Inflammatory macrophage treated with lipopolysaccharide for 1 hour (primary cell): ENCODE measurements around the gene MOB3C.
"Not testable (repeated sequence)": the region's sequence is repeated elsewhere in the genome, so short reads cannot be mapped to it uniquely, and the experiment has no call there.

Experiments
- DNase-seq, 2 donors: peaks; one replicate each; pipeline ENCODE4 v3.0.0-alpha.2; 2020 to 2022

MOB3C gene

GRCh38 chr1:46616277-46617107, at the start of gene MOB3C:
MOB3C (minus strand) TSS chr1:46616811; CDS start chr1:46613321, 3,490 bp downstream.
- peak; percentile 87 for DNase-seq

GRCh38 chr1:46665983-46666382, 49.4 kb upstream of the MOB3C start:
- DNase-seq, result no peak

- DNase-seq, result not testable (repeated sequence)
Observed at GRCh38 chr1:46662919-46663318, 46.3 kb upstream of the MOB3C start.

- DNase-seq, result not testable (repeated sequence)
Observed at GRCh38 chr1:46660116-46660515, 43.5 kb upstream of the MOB3C start.

- DNase-seq, result no peak
Observed at GRCh38 chr1:46659307-46659870, 42.8 kb upstream of the MOB3C start.

- DNase-seq, result no peak
Observed at GRCh38 chr1:46657775-46658174, 41.2 kb upstream of the MOB3C start.

- no peak for DNase-seq
Observed at GRCh38 chr1:46656643-46657042, 40.0 kb upstream of the MOB3C start.

GRCh38 chr1:46655848-46656247, 39.2 kb upstream of the MOB3C start:
- DNase-seq, result no peak

- not testable (repeated sequence) for DNase-seq
Observed at GRCh38 chr1:46654698-46655097, 38.1 kb upstream of the MOB3C start.

- no peak for DNase-seq
Observed at GRCh38 chr1:46654012-46654411, 37.4 kb upstream of the MOB3C start.

GRCh38 chr1:46653405-46653958, 36.9 kb upstream of the MOB3C start:
- DNase-seq, result no peak

- no peak for DNase-seq
Observed at GRCh38 chr1:46652321-46653100, 35.9 kb upstream of the MOB3C start.

GRCh38 chr1:46651152-46651551, 34.5 kb upstream of the MOB3C start:
- DNase-seq, result not testable (repeated sequence)

GRCh38 chr1:46650491-46650890, 33.9 kb upstream of the MOB3C start:
- no peak for DNase-seq

GRCh38 chr1:46649764-46650163, 33.2 kb upstream of the MOB3C start:
- no peak for DNase-seq

GRCh38 chr1:46647611-46648010, 31.0 kb upstream of the MOB3C start:
- DNase-seq, result no peak

- no peak for DNase-seq
Observed at GRCh38 chr1:46646844-46647243, 30.2 kb upstream of the MOB3C start.

GRCh38 chr1:46646331-46646730, 29.7 kb upstream of the MOB3C start:
- DNase-seq, result no peak

GRCh38 chr1:46645815-46646214, 29.2 kb upstream of the MOB3C start:
- no peak for DNase-seq

- DNase-seq, result no peak
Observed at GRCh38 chr1:46643368-46643775, 26.8 kb upstream of the MOB3C start.

GRCh38 chr1:46642115-46642680, 25.6 kb upstream of the MOB3C start:
- no peak for DNase-seq

- DNase-seq, result no peak
Observed at GRCh38 chr1:46639547-46639946, 22.9 kb upstream of the MOB3C start.

- no peak for DNase-seq
Observed at GRCh38 chr1:46638921-46639320, 22.3 kb upstream of the MOB3C start.
